ENCODE data around the gene MBD5. TPM values are rescaled to one million over a fixed set of nuclear protein-coding genes. Genes with fewer than 3 reads are reported as not detected.
A peak's percentile ranks its signal among the peaks of the same experiment; 100 is the strongest.

MBD5 gene
- total RNA-seq, 1 experiment from 2014 or later: 8.5 TPM

GRCh38 chr2:148546270-148546669 lies 525.4 kb downstream of the MBD5 start:
- H3F3A ChIP-seq (ENCODE audit: low read length, unreplicated experiment): no peaks in the 10 kb centered on the region
- H2AFZ ChIP-seq (ENCODE audit: low read length): no peak overlapping the region
- H3K9ac ChIP-seq (ENCODE audit: low read length): no peak overlapping the region
- POLR2A ChIA-PET (ENCODE audit: unreplicated experiment): no interaction called here
- no peaks in the 10 kb centered on the region for H3K9me3 ChIP-seq (ENCODE audit: low read length)
- DNase-seq: no peak
- H3K27me3 ChIP-seq (ENCODE audit: low read length): no peaks in the 10 kb centered on the region
- intact Hi-C loops (cut with micrococcal nuclease): no loop called here
- H3K79me2 ChIP-seq (ENCODE audit: low read length): no peaks in the 10 kb centered on the region
- no peak overlapping the region for H3K4me3 ChIP-seq (ENCODE audit: low read length)
- no peaks in the 10 kb centered on the region for H3K4me1 ChIP-seq (ENCODE audit: insufficient read depth, low read length)
- no peak overlapping the region for H3K4me2 ChIP-seq (ENCODE audit: low read length)
- no peak for ATAC-seq
- H3K9me2 ChIP-seq (replicated peaks; ENCODE audit: low read length): no peaks in the 10 kb centered on the region
- H4K20me1 ChIP-seq (ENCODE audit: low read length): no peaks in the 10 kb centered on the region
- CTCF ChIA-PET: no interaction called here
- no peaks in the 10 kb centered on the region for H3K36me3 ChIP-seq (ENCODE audit: low read depth, low read length)
- no TSS peak for BruUV-seq (replicated peaks)
- H3K27ac ChIP-seq (ENCODE audit: low read length): no peak overlapping the region
- TF ChIP-seq EZH2 (IDR thresholded peaks at IDR 0.05; ENCODE audit: low read length, unreplicated experiment) (no peak), CTCF (conservative IDR thresholded peaks at IDR 0.05; ENCODE audit: low read depth, low read length) (no peak), EZH2phosphoT487 (IDR thresholded peaks at IDR 0.05; ENCODE audit: borderline replicate concordance, low read length) (no peak)

- H3K79me2 ChIP-seq (ENCODE audit: low read length): no peaks in the 10 kb centered on the region
- no peak for DNase-seq
- ChIA-PET POLR2A (ENCODE audit: unreplicated experiment) (no interaction called here), CTCF (no interaction called here)
- ATAC-seq: no peak
- intact Hi-C loops (cut with micrococcal nuclease): no loop called here
- no TSS peak for BruUV-seq (replicated peaks)
- no peaks in the 10 kb centered on the region for H3K9me3 ChIP-seq (ENCODE audit: low read length)
- no peak overlapping the region for H3K4me3 ChIP-seq (ENCODE audit: low read length)
- H3F3A ChIP-seq (ENCODE audit: low read length, unreplicated experiment): no peaks in the 10 kb centered on the region
- no peaks in the 10 kb centered on the region for H3K36me3 ChIP-seq (ENCODE audit: low read depth, low read length)
- no peak overlapping the region for H2AFZ ChIP-seq (ENCODE audit: low read length)
- H3K4me1 ChIP-seq (ENCODE audit: insufficient read depth, low read length): no peaks in the 10 kb centered on the region
- no peaks in the 10 kb centered on the region for H3K9me2 ChIP-seq (replicated peaks; ENCODE audit: low read length)
- H4K20me1 ChIP-seq (ENCODE audit: low read length): no peaks in the 10 kb centered on the region
- TF ChIP-seq EZH2phosphoT487 (IDR thresholded peaks at IDR 0.05; ENCODE audit: borderline replicate concordance, low read length) (no peak), CTCF (conservative IDR thresholded peaks at IDR 0.05; ENCODE audit: low read depth, low read length) (no peak), EZH2 (IDR thresholded peaks at IDR 0.05; ENCODE audit: low read length, unreplicated experiment) (no peak)
- no peaks in the 10 kb centered on the region for H3K27me3 ChIP-seq (ENCODE audit: low read length)
- H3K4me2 ChIP-seq (ENCODE audit: low read length): no peak overlapping the region
- no peak overlapping the region for H3K27ac ChIP-seq (ENCODE audit: low read length)
- H3K9ac ChIP-seq (ENCODE audit: low read length): no peak overlapping the region
Observed at GRCh38 chr2:148548716-148549400, 528.0 kb downstream of the MBD5 start.

- H3K4me3 ChIP-seq (ENCODE audit: low read length): peak overlapping the region; percentile 22; the same call in 1 of the 2 replicates
- CTCF ChIA-PET: no interaction called here
- H2AFZ ChIP-seq (ENCODE audit: low read length): 0 out of 2 replicates have a peak overlapping the region, but pooled peaks have one; percentile 51
- H3K79me2 ChIP-seq (ENCODE audit: low read length): no peaks in the 10 kb centered on the region
- ATAC-seq (no peak), DNase-seq (no peak)
- intact Hi-C loops (cut with micrococcal nuclease): no loop called here
- H3K9me3 ChIP-seq (ENCODE audit: low read length): no peaks in the 10 kb centered on the region
- H4K20me1 ChIP-seq (ENCODE audit: low read length): no peaks in the 10 kb centered on the region
- POLR2A ChIA-PET (ENCODE audit: unreplicated experiment): no interaction called here
- no peaks in the 10 kb centered on the region for H3F3A ChIP-seq (ENCODE audit: low read length, unreplicated experiment)
- no peak overlapping the region for H3K27ac ChIP-seq (ENCODE audit: low read length)
- no peaks in the 10 kb centered on the region for H3K36me3 ChIP-seq (ENCODE audit: low read depth, low read length)
- H3K9me2 ChIP-seq (replicated peaks; ENCODE audit: low read length): no peaks in the 10 kb centered on the region
- H3K4me2 ChIP-seq (ENCODE audit: low read length): peak overlapping the region; percentile 20
- H3K9ac ChIP-seq (ENCODE audit: low read length): no peak overlapping the region
- TF ChIP-seq CTCF (conservative IDR thresholded peaks at IDR 0.05; ENCODE audit: low read depth, low read length) (no peak), EZH2phosphoT487 (IDR thresholded peaks at IDR 0.05; ENCODE audit: borderline replicate concordance, low read length) (no peak), EZH2 (IDR thresholded peaks at IDR 0.05; ENCODE audit: low read length, unreplicated experiment) (no peak)
- H3K27me3 ChIP-seq (ENCODE audit: low read length): no peaks in the 10 kb centered on the region
- no TSS peak for BruUV-seq (replicated peaks)
- no peaks in the 10 kb centered on the region for H3K4me1 ChIP-seq (ENCODE audit: insufficient read depth, low read length)
Observed at GRCh38 chr2:148552675-148553331, 531.9 kb downstream of the MBD5 start.
